Measurements from ENCODE around the gene ZFAND2A.
"Not testable (repeated sequence)": the region's sequence is repeated elsewhere in the genome, so short reads cannot be mapped to it uniquely, and the experiment has no call there.

- TF ChIP-seq EZH2 (IDR thresholded peaks at IDR 0.05; ENCODE audit: borderline replicate concordance, low read length); CTCF (conservative IDR thresholded peaks at IDR 0.05 in 1 of 2, IDR thresholded peaks at IDR 0.05 in 1 of 2; ENCODE audit: extremely low read depth in 1 of 2, insufficient read depth in 1 of 2, low read depth in 1 of 2, low read length in 2 of 2): not testable (repeated sequence)
Measured at GRCh38 chr7:1171516-1171915, 11.5 kb upstream of the ZFAND2A start.

Data from mammary epithelial cell (primary cell).